ENCODE measurements around the gene DOCK1. TPM values are rescaled to one million over a fixed set of nuclear protein-coding genes. Genes with fewer than 3 reads are reported as not detected.

The DOCK1 gene
- total and polyA plus RNA-seq, 2 experiments from 2014 or later, result 22.8 to 45.6 TPM

DNA sequence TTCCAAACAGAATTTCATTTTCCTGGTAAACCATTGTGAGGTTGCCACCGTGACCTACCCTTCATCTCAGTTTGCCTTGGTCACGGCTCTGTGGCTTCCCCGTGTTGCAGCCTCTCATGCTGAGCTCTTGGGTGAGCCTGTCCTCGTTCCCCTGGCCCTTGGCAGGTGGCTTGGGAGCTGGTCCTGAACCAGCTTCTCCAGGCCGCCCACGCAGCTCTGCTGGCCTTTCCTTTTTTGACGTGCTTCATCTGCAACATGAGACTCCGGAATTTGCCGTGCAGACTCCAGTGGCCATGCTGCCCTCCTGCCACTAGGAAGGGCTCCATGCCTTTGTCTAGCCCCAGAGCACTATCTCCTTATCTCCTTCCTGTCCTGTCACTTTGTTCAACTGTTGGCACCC lies 550.9 kb downstream of the DOCK1 start:
- H3K27me3 ChIP-seq (replicated peaks; ENCODE audit: insufficient read depth), result no peaks in the 10 kb centered on the region
- no peaks in the 10 kb centered on the region for H3F3A ChIP-seq (ENCODE audit: insufficient read depth)
- no peak overlapping the region for H3K4me2 ChIP-seq (ENCODE audit: unreplicated experiment)
- no peaks in the 10 kb centered on the region for H3K4me1 ChIP-seq (ENCODE audit: insufficient read depth)
- no peak overlapping the region for H3K9ac ChIP-seq
- DNase-seq, result no peak
- no peaks in the 10 kb centered on the region for H3K36me3 ChIP-seq (ENCODE audit: low read depth)
- no peaks in the 10 kb centered on the region for H4K20me1 ChIP-seq (ENCODE audit: insufficient read depth)
- H2AFZ ChIP-seq, result no peak overlapping the region
- no peaks in the 10 kb centered on the region for H3K9me3 ChIP-seq (ENCODE audit: low read depth)
- no peak overlapping the region for H3K27ac ChIP-seq
- no peak for TF ChIP-seq EZH2 (IDR thresholded peaks at IDR 0.05; ENCODE audit: insufficient read depth, poor library complexity, severe bottlenecking)
- TF ChIP-seq EZH2phosphoT487 (IDR thresholded peaks at IDR 0.05; ENCODE audit: insufficient read depth, low read depth), result no peak
- no peaks in the 10 kb centered on the region for H3K79me2 ChIP-seq (ENCODE audit: insufficient read depth)
- no peaks in the 10 kb centered on the region for H3K9me2 ChIP-seq (ENCODE audit: insufficient read depth)
- 81 to 86% methylated on average over 9 of the region's 9 CpGs for WGBS, 2 experiments (ENCODE audit: low coverage in 1 of 2, low lambda C conversion rate in 2 of 2, missing lambda C conversion rate in 2 of 2)
- in situ Hi-C loops (cut with MboI), result no loop called here
- no peak overlapping the region for H3K4me3 ChIP-seq

- Histone ChIP-seq H3K79me2 (ENCODE audit: insufficient read depth) (no peaks in the 10 kb centered on the region), H3F3A (ENCODE audit: insufficient read depth) (no peaks in the 10 kb centered on the region), H3K9ac (no peak overlapping the region), H3K9me3 (ENCODE audit: low read depth) (no peaks in the 10 kb centered on the region), H3K27ac (no peak overlapping the region), H3K4me2 (ENCODE audit: unreplicated experiment) (no peak overlapping the region), H3K27me3 (replicated peaks; ENCODE audit: insufficient read depth) (no peaks in the 10 kb centered on the region), H4K20me1 (ENCODE audit: insufficient read depth) (no peaks in the 10 kb centered on the region), H3K9me2 (ENCODE audit: insufficient read depth) (no peaks in the 10 kb centered on the region), H2AFZ (no peak overlapping the region), H3K36me3 (ENCODE audit: low read depth) (no peaks in the 10 kb centered on the region), H3K4me3 (no peak overlapping the region), H3K4me1 (ENCODE audit: insufficient read depth) (no peaks in the 10 kb centered on the region)
- DNase-seq, result no peak
- in situ Hi-C loops (cut with MboI), result no loop called here
- 90 to 92% methylated on average over 11 of the region's 11 CpGs for WGBS, 2 experiments (ENCODE audit: low coverage in 1 of 2, low lambda C conversion rate in 2 of 2, missing lambda C conversion rate in 2 of 2)
- no peak for TF ChIP-seq EZH2 (IDR thresholded peaks at IDR 0.05; ENCODE audit: insufficient read depth, poor library complexity, severe bottlenecking)
- no peak for TF ChIP-seq EZH2phosphoT487 (IDR thresholded peaks at IDR 0.05; ENCODE audit: insufficient read depth, low read depth)
Observed at GRCh38 chr10:127458016-127458810, 553.0 kb downstream of the DOCK1 start.

DNA sequence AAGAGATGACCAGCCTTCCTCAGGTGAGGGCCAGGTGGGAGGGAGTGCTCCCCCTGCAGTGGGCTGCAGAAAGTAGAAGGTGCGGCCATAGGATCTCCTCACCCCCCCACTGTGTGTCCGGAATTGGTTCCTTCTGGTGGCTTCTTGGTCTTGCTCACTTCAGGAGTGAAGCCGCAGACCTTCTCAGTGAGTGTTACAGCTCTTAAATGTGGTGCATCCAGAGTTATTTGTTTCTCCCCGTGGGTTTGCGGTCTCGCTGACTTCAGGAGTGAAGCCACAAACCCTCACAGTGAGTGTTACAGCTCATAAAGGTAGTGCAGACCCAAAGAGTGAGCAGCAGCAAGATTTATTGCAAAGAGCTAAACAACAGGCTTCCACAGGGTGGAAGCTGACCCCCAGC lies 553.6 kb downstream of the DOCK1 start:
- no peak overlapping the region for H3K27ac ChIP-seq

GRCh38 chr10:127459918-127460317 lies 554.7 kb downstream of the DOCK1 start:
- Histone ChIP-seq H4K20me1 (ENCODE audit: insufficient read depth) (no peaks in the 10 kb centered on the region), H3F3A (ENCODE audit: insufficient read depth) (no peaks in the 10 kb centered on the region), H3K9me3 (ENCODE audit: low read depth) (no peaks in the 10 kb centered on the region), H3K9me2 (ENCODE audit: insufficient read depth) (no peaks in the 10 kb centered on the region), H3K4me1 (ENCODE audit: insufficient read depth) (no peaks in the 10 kb centered on the region), H2AFZ (no peak overlapping the region), H3K79me2 (ENCODE audit: insufficient read depth) (no peaks in the 10 kb centered on the region), H3K9ac (no peak overlapping the region), H3K27ac (no peak overlapping the region), H3K27me3 (replicated peaks; ENCODE audit: insufficient read depth) (no peaks in the 10 kb centered on the region), H3K36me3 (ENCODE audit: low read depth) (no peaks in the 10 kb centered on the region), H3K4me3 (no peak overlapping the region), H3K4me2 (ENCODE audit: unreplicated experiment) (no peak overlapping the region)
- in situ Hi-C loops (cut with MboI), result no loop called here
- no peak for DNase-seq
- TF ChIP-seq EZH2phosphoT487 (IDR thresholded peaks at IDR 0.05; ENCODE audit: insufficient read depth, low read depth) (no peak), EZH2 (IDR thresholded peaks at IDR 0.05; ENCODE audit: insufficient read depth, poor library complexity, severe bottlenecking) (no peak)
- 43% methylated on average over 8 of the region's 8 CpGs for WGBS, 2 experiments (ENCODE audit: low coverage in 1 of 2, low lambda C conversion rate in 2 of 2, missing lambda C conversion rate in 2 of 2)

More for the DNA sequence above, 553.6 kb downstream of the DOCK1 start:
- no peak for DNase-seq
- no peaks in the 10 kb centered on the region for H3K36me3 ChIP-seq (ENCODE audit: low read depth)
- in situ Hi-C loops (cut with MboI), result no loop called here
- H3K4me2 ChIP-seq (ENCODE audit: unreplicated experiment), result no peak overlapping the region
- TF ChIP-seq EZH2phosphoT487 (IDR thresholded peaks at IDR 0.05; ENCODE audit: insufficient read depth, low read depth), result no peak
- TF ChIP-seq EZH2 (IDR thresholded peaks at IDR 0.05; ENCODE audit: insufficient read depth, poor library complexity, severe bottlenecking), result no peak
- no peaks in the 10 kb centered on the region for H3K4me1 ChIP-seq (ENCODE audit: insufficient read depth)
- no peaks in the 10 kb centered on the region for H4K20me1 ChIP-seq (ENCODE audit: insufficient read depth)
- no peak overlapping the region for H3K4me3 ChIP-seq
- no peaks in the 10 kb centered on the region for H3K27me3 ChIP-seq (replicated peaks; ENCODE audit: insufficient read depth)
- H3K9me3 ChIP-seq (ENCODE audit: low read depth), result no peaks in the 10 kb centered on the region
- no peak overlapping the region for H2AFZ ChIP-seq
- no peaks in the 10 kb centered on the region for H3K79me2 ChIP-seq (ENCODE audit: insufficient read depth)
- H3K9ac ChIP-seq, result no peak overlapping the region
- no peaks in the 10 kb centered on the region for H3K9me2 ChIP-seq (ENCODE audit: insufficient read depth)
- no peaks in the 10 kb centered on the region for H3F3A ChIP-seq (ENCODE audit: insufficient read depth)
- WGBS, 2 experiments (ENCODE audit: low coverage in 1 of 2, low lambda C conversion rate in 2 of 2, missing lambda C conversion rate in 2 of 2), result 86 to 89% methylated on average over 6 of the region's 6 CpGs
